ENCODE data around the gene BRSK1.

Gene BRSK1

DNA sequence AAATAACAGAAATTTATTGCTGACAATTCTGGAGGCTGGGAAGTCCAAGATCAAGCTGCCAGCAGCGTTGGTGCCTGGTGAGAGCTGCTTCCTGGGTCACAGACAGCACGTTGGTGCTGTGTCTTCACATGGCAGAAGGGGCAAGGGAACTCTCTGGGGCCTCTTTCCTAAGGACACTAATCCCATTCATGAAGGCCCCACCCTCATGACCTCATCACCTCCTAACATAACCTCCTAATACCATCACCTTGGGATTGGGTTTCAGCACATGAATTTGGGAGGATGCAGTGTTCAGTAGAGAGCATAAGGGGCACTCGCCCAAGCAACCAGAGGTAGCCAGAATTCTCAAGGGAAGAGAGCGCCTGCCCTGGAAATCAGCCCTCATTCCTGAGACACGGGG is 25.7 kb downstream of the BRSK1 start:
- DNase-seq = no peak
- Histone ChIP-seq H3K36me3 (peaks cover 27% of the 10 kb centered on the region), H3K4me1 (no peaks in the 10 kb centered on the region), H3K4me3 (ENCODE audit: low read depth, low read length) (no peak overlapping the region), H3K9me3 (no peaks in the 10 kb centered on the region), H3K27me3 (no peaks in the 10 kb centered on the region)
- TF ChIP-seq, protein P1, sequence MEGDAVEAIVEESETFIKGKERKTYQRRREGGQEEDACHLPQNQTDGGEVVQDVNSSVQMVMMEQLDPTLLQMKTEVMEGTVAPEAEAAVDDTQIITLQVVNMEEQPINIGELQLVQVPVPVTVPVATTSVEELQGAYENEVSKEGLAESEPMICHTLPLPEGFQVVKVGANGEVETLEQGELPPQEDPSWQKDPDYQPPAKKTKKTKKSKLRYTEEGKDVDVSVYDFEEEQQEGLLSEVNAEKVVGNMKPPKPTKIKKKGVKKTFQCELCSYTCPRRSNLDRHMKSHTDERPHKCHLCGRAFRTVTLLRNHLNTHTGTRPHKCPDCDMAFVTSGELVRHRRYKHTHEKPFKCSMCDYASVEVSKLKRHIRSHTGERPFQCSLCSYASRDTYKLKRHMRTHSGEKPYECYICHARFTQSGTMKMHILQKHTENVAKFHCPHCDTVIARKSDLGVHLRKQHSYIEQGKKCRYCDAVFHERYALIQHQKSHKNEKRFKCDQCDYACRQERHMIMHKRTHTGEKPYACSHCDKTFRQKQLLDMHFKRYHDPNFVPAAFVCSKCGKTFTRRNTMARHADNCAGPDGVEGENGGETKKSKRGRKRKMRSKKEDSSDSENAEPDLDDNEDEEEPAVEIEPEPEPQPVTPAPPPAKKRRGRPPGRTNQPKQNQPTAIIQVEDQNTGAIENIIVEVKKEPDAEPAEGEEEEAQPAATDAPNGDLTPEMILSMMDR (IDR thresholded peaks at IDR 0.05; ENCODE audit: low read depth, low read length) = no peak

- Histone ChIP-seq H3K36me3 (peaks cover 18% of the 10 kb centered on the region), H3K9me3 (no peaks in the 10 kb centered on the region), H3K4me3 (ENCODE audit: low read depth, low read length) (no peak overlapping the region), H3K27me3 (no peaks in the 10 kb centered on the region), H3K4me1 (no peaks in the 10 kb centered on the region)
- TF ChIP-seq, protein P1 (IDR thresholded peaks at IDR 0.05; ENCODE audit: low read depth, low read length) = no peak
- DNase-seq = no peak
These were observed 26.7 kb downstream of the BRSK1 start for GRCh38 chr19:55310498-55310897.

- no peaks in the 10 kb centered on the region for H3K9me3 ChIP-seq
- TF ChIP-seq, protein P1 (IDR thresholded peaks at IDR 0.05; ENCODE audit: low read depth, low read length) = no peak
These were observed 27.6 kb downstream of the BRSK1 start for GRCh38 chr19:55311397-55311796.

DNA sequence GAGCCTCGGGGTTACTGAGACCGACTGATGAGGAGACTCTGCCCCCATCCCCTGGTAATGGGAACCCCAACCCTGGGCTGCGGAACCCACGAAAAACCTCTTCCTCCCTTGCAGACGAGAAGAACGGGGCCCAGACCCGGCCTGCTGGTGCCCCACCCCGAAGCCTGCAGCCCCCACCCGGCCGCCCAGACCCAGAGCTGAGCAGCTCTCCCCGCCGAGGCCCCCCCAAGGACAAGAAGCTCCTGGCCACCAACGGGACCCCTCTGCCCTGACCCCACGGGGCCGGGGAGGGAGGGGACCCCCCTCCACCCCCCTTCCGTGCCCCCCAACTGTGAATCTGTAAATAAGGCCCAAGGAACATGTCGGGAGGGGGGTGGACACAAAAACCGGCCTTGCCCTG is 28.0 kb downstream of the BRSK1 start:
- Histone ChIP-seq H3K4me1 (no peaks in the 10 kb centered on the region), H3K4me3 (ENCODE audit: low read depth, low read length) (no peak overlapping the region), H3K9me3 (no peaks in the 10 kb centered on the region), H3K27me3 (no peaks in the 10 kb centered on the region), H3K36me3 (peaks cover 6% of the 10 kb centered on the region; the same call in 1 of the 2 replicates)
- DNase-seq = no peak
- TF ChIP-seq, protein P1 (IDR thresholded peaks at IDR 0.05; ENCODE audit: low read depth, low read length) = no peak

More at GRCh38 chr19:55311397-55311796, 27.6 kb downstream of the BRSK1 start:
- no peak for DNase-seq
- Histone ChIP-seq H3K4me3 (ENCODE audit: low read depth, low read length) (no peak overlapping the region), H3K4me1 (no peaks in the 10 kb centered on the region), H3K36me3 (peaks cover 9% of the 10 kb centered on the region), H3K27me3 (no peaks in the 10 kb centered on the region)

GRCh38 chr19:55312621-55313512 is 29.1 kb downstream of the BRSK1 start:
- 0 out of 2 replicates have a peak, but pooled peaks cover 6% of the 10 kb centered on the region for H3K36me3 ChIP-seq
- TF ChIP-seq, protein P1 (IDR thresholded peaks at IDR 0.05; ENCODE audit: low read depth, low read length) = no peak
- DNase-seq = no peak
- no peaks in the 10 kb centered on the region for H3K27me3 ChIP-seq
- no peak overlapping the region for H3K4me3 ChIP-seq (ENCODE audit: low read depth, low read length)
- H3K9me3 ChIP-seq = no peaks in the 10 kb centered on the region
- H3K4me1 ChIP-seq = no peaks in the 10 kb centered on the region

DNA sequence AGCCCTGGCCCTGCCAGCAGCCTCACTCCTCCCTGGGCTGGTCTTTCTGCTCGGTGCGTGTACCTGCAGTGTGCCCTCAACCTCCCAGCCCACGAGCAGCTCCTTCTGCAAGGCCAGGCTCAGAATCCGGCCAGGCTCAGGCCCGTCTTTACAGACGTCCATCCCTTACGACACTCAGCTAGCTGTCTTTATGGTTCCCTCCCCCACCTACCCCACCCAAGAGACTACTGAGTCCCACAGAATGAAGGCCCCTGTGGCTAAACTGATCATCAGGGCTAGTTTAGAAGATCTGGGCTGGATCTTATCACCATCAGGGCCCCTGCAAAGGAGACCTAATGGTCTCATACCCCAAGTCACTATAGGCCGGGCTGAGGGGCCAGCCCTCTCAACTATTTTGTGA is 30.6 kb downstream of the BRSK1 start:
- DNase-seq = no peak
- Histone ChIP-seq H3K27me3 (no peaks in the 10 kb centered on the region), H3K4me1 (no peaks in the 10 kb centered on the region), H3K4me3 (ENCODE audit: low read depth, low read length) (no peak overlapping the region), H3K9me3 (no peaks in the 10 kb centered on the region), H3K36me3 (0 out of 2 replicates have a peak, but pooled peaks cover under 1% of the 10 kb centered on the region)
- TF ChIP-seq, protein P1 (IDR thresholded peaks at IDR 0.05; ENCODE audit: low read depth, low read length) = no peak

Measured in BE2C (cell line).